Activated CD8-positive, alpha-beta T cell treated with anti-CD3 and anti-CD28 coated beads for 36 hours (primary cell): ENCODE results near the gene SMYD2. TPM values are rescaled to one million over a fixed set of nuclear protein-coding genes. Genes with fewer than 3 reads are reported as not detected.

Experiments used
- ATAC-seq: fragments of 200-7000 bp; cut with Tn5 transposase; one replicate; pipeline ENCODE4 v1.10.0; 2021; ENCODE audit warnings: mild to moderate bottlenecking, moderate library complexity
- CTCF ChIA-PET: fragments of 350-600 bp; sonication (Branson Sonifier 250); formaldehyde crosslinking; loops from one replicate; lab custom pipeline; 2021; ENCODE audit warnings: antibody characterized with exemption; lab: Charles Lee
- POLR2A ChIA-PET: fragments of 350-600 bp; sonication (Branson Sonifier 250); formaldehyde crosslinking; loops from one replicate; lab custom pipeline; 2021; ENCODE audit warnings: antibody characterized with exemption; lab: Charles Lee
- DNase-seq: peaks from one replicate; pipeline ENCODE4 v3.0.0-alpha.2; 2020
- H3K27ac Mint-ChIP-seq: one replicate; pipeline ENCODE4 v1.8.0; 2021; ENCODE audit warnings: mild to moderate bottlenecking, mixed read lengths
- H3K27me3 Mint-ChIP-seq: one replicate; pipeline ENCODE4 v1.8.0; 2021; ENCODE audit warnings: mixed read lengths
- H3K36me3 Mint-ChIP-seq: one replicate; pipeline ENCODE4 v1.8.0; 2021; ENCODE audit warnings: low read depth, mixed read lengths
- H3K4me1 Mint-ChIP-seq: one replicate; pipeline ENCODE4 v1.8.0; 2021; ENCODE audit warnings: low read depth, mixed read lengths
- H3K4me3 Mint-ChIP-seq: one replicate; pipeline ENCODE4 v1.8.0; 2021; ENCODE audit warnings: mild to moderate bottlenecking, moderate library complexity, mixed read lengths
- H3K9me3 Mint-ChIP-seq: one replicate; pipeline ENCODE4 v1.8.0; 2021; ENCODE audit warnings: mixed read lengths
- intact Hi-C: fragments of 100-400 bp; cut with micrococcal nuclease; formaldehyde crosslinking; loops from one replicate; pipeline ENCODE4 v1.10.0; 2022
- total RNA-seq, 2 experiments: library from RNA; stranded (reverse); gene quantifications; one replicate each; pipeline ENCODE4 v1.2.3, GENCODE V29; 2021
- TF ChIP-seq, protein P1 (sequence below): fragments of 200-600 bp; IDR thresholded peaks from one replicate; pipeline ENCODE4 v1.8.0; 2022; ENCODE audit warnings: antibody characterized with exemption, mild to moderate bottlenecking

The SMYD2 gene
- total RNA-seq, 2 experiments from 2014 or later = 37.4 to 40.6 TPM

- DNase-seq = no peak
- intact Hi-C loops = no loop called here
- ChIA-PET POLR2A (no interaction called here), CTCF (interaction anchor here (1.0 to 1.6 kb wide), 4 partner anchors 25 to 118 kb away, joined by 3 to 9 read pairs (median 4); no protein-coding TSS in a partner anchor)
- Mint-ChIP-seq H3K36me3 (peaks cover 22% of the 10 kb centered on the region), H3K27ac (no peak overlapping the region), H3K27me3 (no peaks in the 10 kb centered on the region), H3K9me3 (no peaks in the 10 kb centered on the region), H3K4me1 (peaks cover 49% of the 10 kb centered on the region), H3K4me3 (no peak overlapping the region)
- no peak for ATAC-seq
- TF ChIP-seq, protein P1, sequence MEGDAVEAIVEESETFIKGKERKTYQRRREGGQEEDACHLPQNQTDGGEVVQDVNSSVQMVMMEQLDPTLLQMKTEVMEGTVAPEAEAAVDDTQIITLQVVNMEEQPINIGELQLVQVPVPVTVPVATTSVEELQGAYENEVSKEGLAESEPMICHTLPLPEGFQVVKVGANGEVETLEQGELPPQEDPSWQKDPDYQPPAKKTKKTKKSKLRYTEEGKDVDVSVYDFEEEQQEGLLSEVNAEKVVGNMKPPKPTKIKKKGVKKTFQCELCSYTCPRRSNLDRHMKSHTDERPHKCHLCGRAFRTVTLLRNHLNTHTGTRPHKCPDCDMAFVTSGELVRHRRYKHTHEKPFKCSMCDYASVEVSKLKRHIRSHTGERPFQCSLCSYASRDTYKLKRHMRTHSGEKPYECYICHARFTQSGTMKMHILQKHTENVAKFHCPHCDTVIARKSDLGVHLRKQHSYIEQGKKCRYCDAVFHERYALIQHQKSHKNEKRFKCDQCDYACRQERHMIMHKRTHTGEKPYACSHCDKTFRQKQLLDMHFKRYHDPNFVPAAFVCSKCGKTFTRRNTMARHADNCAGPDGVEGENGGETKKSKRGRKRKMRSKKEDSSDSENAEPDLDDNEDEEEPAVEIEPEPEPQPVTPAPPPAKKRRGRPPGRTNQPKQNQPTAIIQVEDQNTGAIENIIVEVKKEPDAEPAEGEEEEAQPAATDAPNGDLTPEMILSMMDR = no peak
Measured at GRCh38 chr1:214285610-214286440, 4.9 kb downstream of the SMYD2 start.

DNA sequence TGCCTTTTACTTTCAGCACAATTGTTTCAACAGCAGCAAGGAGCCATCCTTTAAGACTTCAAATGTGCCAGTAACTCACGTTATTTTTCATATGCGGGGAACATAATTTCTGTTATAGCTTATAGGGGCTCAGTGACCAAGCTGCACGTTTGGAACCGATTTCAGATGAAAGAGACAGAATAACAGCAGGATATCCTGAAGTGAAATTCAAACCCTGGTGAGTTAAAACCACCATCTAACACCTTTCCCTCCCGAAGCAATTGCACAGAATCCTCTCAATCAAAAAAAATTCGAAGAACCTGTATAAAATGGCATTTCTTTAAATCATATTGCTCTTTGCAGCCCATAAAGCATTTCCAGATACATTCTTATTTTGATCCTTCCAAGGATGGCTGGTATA, 6.9 kb downstream of the SMYD2 start:
- H3K4me3 Mint-ChIP-seq = no peak overlapping the region
- intact Hi-C loops = no loop called here
- H3K9me3 Mint-ChIP-seq = no peaks in the 10 kb centered on the region
- peaks cover 47% of the 10 kb centered on the region for H3K4me1 Mint-ChIP-seq
- H3K27me3 Mint-ChIP-seq = no peaks in the 10 kb centered on the region
- ATAC-seq = no peak
- H3K27ac Mint-ChIP-seq = no peak overlapping the region
- peaks cover 23% of the 10 kb centered on the region for H3K36me3 Mint-ChIP-seq
- ChIA-PET CTCF (interaction anchor here (1.6 kb wide), 1 partner anchor 40 kb away, joined by 3 read pairs; no protein-coding TSS in a partner anchor), POLR2A (no interaction called here)
- no peak for DNase-seq
- TF ChIP-seq, protein P1 = no peak

DNA sequence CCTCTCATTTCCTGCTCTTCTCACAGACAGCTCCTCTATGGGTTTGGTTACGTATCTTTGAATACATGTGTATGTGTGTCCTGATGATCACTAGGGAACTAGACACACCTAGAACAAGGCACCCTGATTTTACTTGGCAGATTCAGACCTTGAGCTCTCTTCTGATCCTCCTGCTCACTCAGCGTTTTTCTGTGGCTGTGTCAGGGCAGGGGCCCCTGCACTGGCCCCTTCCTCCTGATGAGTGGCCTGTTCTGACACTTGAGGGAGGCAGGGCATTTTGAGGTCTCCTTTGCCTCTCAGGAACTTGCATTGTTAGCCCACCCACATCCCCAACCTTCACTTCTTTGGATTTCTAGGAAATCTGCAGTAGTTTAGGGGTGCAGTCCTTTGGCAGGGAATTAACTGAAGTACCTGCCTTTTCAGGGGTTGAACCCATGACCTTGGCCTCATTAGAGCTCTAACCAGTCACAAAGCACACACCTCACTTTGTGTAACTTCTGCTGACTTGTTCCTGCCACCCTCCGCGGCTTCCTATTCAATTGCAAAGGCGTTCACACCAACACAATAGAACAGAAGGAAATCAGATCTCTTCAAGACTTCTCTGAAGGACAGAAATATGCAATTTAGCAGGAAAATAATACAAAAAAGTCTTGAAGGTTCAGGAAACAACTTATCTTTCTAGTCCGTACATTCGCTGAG, 8.8 kb downstream of the SMYD2 start:
- ChIA-PET CTCF (interaction anchor here (0.8 to 2.0 kb wide), 4 partner anchors 13 to 42 kb away, joined by 3 to 5 read pairs (median 4); no protein-coding TSS in a partner anchor), POLR2A (interaction anchor here (1.1 to 1.5 kb wide), 2 partner anchors 9 to 36 kb away, joined by 3 to 5 read pairs; partner anchors contain the start of gene SMYD2)
- no peaks in the 10 kb centered on the region for H3K9me3 Mint-ChIP-seq
- H3K4me1 Mint-ChIP-seq = peaks cover 38% of the 10 kb centered on the region
- no peaks in the 10 kb centered on the region for H3K27me3 Mint-ChIP-seq
- H3K36me3 Mint-ChIP-seq = peaks cover 23% of the 10 kb centered on the region
- H3K27ac Mint-ChIP-seq = no peak overlapping the region
- ATAC-seq (no peak), DNase-seq (no peak)
- no peak overlapping the region for H3K4me3 Mint-ChIP-seq
- intact Hi-C loops = no loop called here
- TF ChIP-seq, protein P1 = no peak

DNA sequence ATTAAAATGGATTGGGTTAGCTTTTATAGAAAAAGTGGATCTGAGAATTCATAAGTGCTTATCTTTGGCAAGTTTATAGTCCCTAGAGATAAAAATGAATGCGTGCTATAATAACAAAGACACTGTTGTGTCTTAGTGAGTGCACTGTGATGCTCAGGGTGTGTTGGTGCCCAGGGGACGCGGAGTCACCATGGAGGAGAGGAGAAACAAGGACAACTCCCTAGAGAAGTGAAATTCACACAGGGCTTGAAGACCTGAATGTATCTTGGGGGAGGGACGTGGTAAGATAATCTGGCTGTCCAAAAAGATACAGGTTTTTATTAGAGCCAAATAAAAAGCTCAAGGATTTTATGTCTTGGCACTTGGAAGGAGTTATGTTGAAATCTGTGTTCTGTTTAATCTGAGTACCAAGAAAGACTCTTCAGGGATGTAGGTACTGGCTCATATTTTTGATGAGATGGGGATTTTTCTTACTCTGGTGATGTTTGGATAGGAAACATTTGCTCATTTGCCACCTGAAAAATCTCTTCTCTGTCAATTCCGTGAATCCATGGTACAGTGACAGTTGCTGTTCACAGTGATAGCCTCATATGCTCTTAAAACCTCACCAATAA, 9.6 kb downstream of the SMYD2 start:
- DNase-seq (no peak), ATAC-seq (no peak)
- TF ChIP-seq, protein P1 = no peak
- Mint-ChIP-seq H3K4me1 (peaks cover 39% of the 10 kb centered on the region), H3K27me3 (no peaks in the 10 kb centered on the region), H3K9me3 (no peaks in the 10 kb centered on the region), H3K4me3 (no peak overlapping the region), H3K27ac (no peak overlapping the region), H3K36me3 (peaks cover 22% of the 10 kb centered on the region)
- intact Hi-C loops = no loop called here
- CTCF ChIA-PET = interaction anchor here (1.3 to 3.4 kb wide), 3 partner anchors 29 to 42 kb away, joined by 4 to 10 read pairs (median 5); no protein-coding TSS in a partner anchor
- POLR2A ChIA-PET = interaction anchor here (0.7 to 1.5 kb wide), 3 partner anchors 10 to 297 kb away, joined by 3 to 5 read pairs (median 3); partner anchors contain the start of gene SMYD2
